Activated CD8-positive, alpha-beta memory T cell treated with anti-CD3 and anti-CD28 coated beads, Interleukin-2, amount 10 ng/mL, durations not matched to agents 7 days and 5 days (primary cell): ENCODE results near the gene UBE2I. TPM values are rescaled to one million over a fixed set of nuclear protein-coding genes. Genes with fewer than 3 reads are reported as not detected.
A peak's percentile ranks its signal among the peaks of the same experiment; 100 is the strongest.

Source experiments
- ATAC-seq: fragments of 150-1000 bp; cut with Tn5 transposase; one replicate; pipeline ENCODE4 v1.10.0; 2021; ENCODE audit warnings: moderate library complexity
- CTCF ChIA-PET: fragments of 350-600 bp; sonication (Branson Sonifier 250); formaldehyde crosslinking; loops from one replicate; lab custom pipeline; 2021; ENCODE audit warnings: antibody characterized with exemption; lab: Charles Lee
- DNase-seq: peaks from one replicate; pipeline ENCODE4 v3.0.0-alpha.2; 2020
- H3K27ac Mint-ChIP-seq: one replicate; pipeline ENCODE4 v1.8.0; 2021; ENCODE audit warnings: mild to moderate bottlenecking, mixed read lengths
- H3K27me3 Mint-ChIP-seq: one replicate; pipeline ENCODE4 v1.8.0; 2021; ENCODE audit warnings: mixed read lengths
- H3K36me3 Mint-ChIP-seq: one replicate; pipeline ENCODE4 v1.8.0; 2021; ENCODE audit warnings: mild to moderate bottlenecking, mixed read lengths
- H3K4me1 Mint-ChIP-seq: one replicate; pipeline ENCODE4 v1.8.0; 2021; ENCODE audit warnings: mixed read lengths
- H3K4me3 Mint-ChIP-seq: one replicate; pipeline ENCODE4 v1.8.0; 2021; ENCODE audit warnings: mild to moderate bottlenecking, moderate library complexity, mixed read lengths
- H3K9me3 Mint-ChIP-seq: one replicate; pipeline ENCODE4 v1.8.0; 2022; ENCODE audit warnings: low read depth, mixed read lengths
- total RNA-seq, 2 experiments: library from RNA; stranded (reverse); gene quantifications; one replicate each; pipeline ENCODE4 v1.2.3, GENCODE V29; 2021

Gene UBE2I
- total RNA-seq, 2 experiments from 2014 or later = 224 to 253 TPM

- CTCF ChIA-PET = interaction anchor here (1.2 kb wide), 1 partner anchor 28 kb away, joined by 3 read pairs; no protein-coding TSS in a partner anchor
- no peak for ATAC-seq
- Mint-ChIP-seq H3K27me3 (peaks cover 35% of the 10 kb centered on the region), H3K27ac (no peak overlapping the region), H3K9me3 (no peaks in the 10 kb centered on the region), H3K36me3 (no peaks in the 10 kb centered on the region), H3K4me3 (no peak overlapping the region), H3K4me1 (peaks cover 14% of the 10 kb centered on the region)
- DNase-seq = no peak
These were observed 26.0 kb downstream of the UBE2I start for GRCh38 chr16:1335211-1335971.

- Mint-ChIP-seq H3K36me3 (no peaks in the 10 kb centered on the region), H3K27ac (no peak overlapping the region)
These were observed 26.6 kb downstream of the UBE2I start for GRCh38 chr16:1335996-1336395.

GRCh38 chr16:1336619-1337018 lies 27.2 kb downstream of the UBE2I start:
- ATAC-seq (no peak), DNase-seq (no peak)
- Mint-ChIP-seq H3K9me3 (no peaks in the 10 kb centered on the region), H3K4me3 (no peak overlapping the region), H3K27ac (no peak overlapping the region), H3K36me3 (no peaks in the 10 kb centered on the region), H3K27me3 (peaks cover 30% of the 10 kb centered on the region), H3K4me1 (peaks cover 9% of the 10 kb centered on the region)
- CTCF ChIA-PET = interaction anchor here (1.0 to 1.1 kb wide), 2 partner anchors 13 to 27 kb away, joined by 4 read pairs; no protein-coding TSS in a partner anchor

More at GRCh38 chr16:1335996-1336395, 26.6 kb downstream of the UBE2I start:
- Mint-ChIP-seq H3K9me3 (no peaks in the 10 kb centered on the region), H3K4me1 (peaks cover 14% of the 10 kb centered on the region), H3K4me3 (no peak overlapping the region), H3K27me3 (peaks cover 35% of the 10 kb centered on the region)
- CTCF ChIA-PET = interaction anchor here (1.0 to 1.1 kb wide), 2 partner anchors 14 to 28 kb away, joined by 4 read pairs; no protein-coding TSS in a partner anchor
- no peak for ATAC-seq
- no peak for DNase-seq

GRCh38 chr16:1337486-1337885 lies 28.1 kb downstream of the UBE2I start:
- H3K27me3 Mint-ChIP-seq = peaks cover 22% of the 10 kb centered on the region
- no peaks in the 10 kb centered on the region for H3K36me3 Mint-ChIP-seq
- ATAC-seq = no peak
- no peak overlapping the region for H3K4me3 Mint-ChIP-seq
- H3K4me1 Mint-ChIP-seq = peaks cover 11% of the 10 kb centered on the region
- H3K27ac Mint-ChIP-seq = no peak overlapping the region
- DNase-seq = no peak
- CTCF ChIA-PET = interaction anchor here (1.2 kb wide), 1 partner anchor 38 kb away, joined by 3 read pairs; no protein-coding TSS in a partner anchor
- H3K9me3 Mint-ChIP-seq = no peaks in the 10 kb centered on the region

GRCh38 chr16:1338119-1338730 lies 28.8 kb downstream of the UBE2I start:
- Mint-ChIP-seq H3K36me3 (no peaks in the 10 kb centered on the region), H3K9me3 (no peaks in the 10 kb centered on the region), H3K27me3 (peaks cover 19% of the 10 kb centered on the region), H3K4me3 (no peak overlapping the region), H3K4me1 (peaks cover 15% of the 10 kb centered on the region), H3K27ac (no peak overlapping the region)
- ATAC-seq (no peak), DNase-seq (no peak)
- CTCF ChIA-PET = interaction anchor here (1.2 kb wide), 1 partner anchor 39 kb away, joined by 3 read pairs; no protein-coding TSS in a partner anchor

GRCh38 chr16:1338855-1339675 lies 29.6 kb downstream of the UBE2I start:
- peaks cover 19% of the 10 kb centered on the region for H3K27me3 Mint-ChIP-seq
- H3K9me3 Mint-ChIP-seq = no peaks in the 10 kb centered on the region
- no peak for ATAC-seq
- CTCF ChIA-PET = no interaction called here
- no peak for DNase-seq
- no peaks in the 10 kb centered on the region for H3K36me3 Mint-ChIP-seq
- H3K4me1 Mint-ChIP-seq = peaks cover 19% of the 10 kb centered on the region
- H3K27ac Mint-ChIP-seq = no peak overlapping the region
- no peak overlapping the region for H3K4me3 Mint-ChIP-seq

- CTCF ChIA-PET = interaction anchor here (1.0 kb wide), 1 partner anchor 8 kb away, joined by 3 read pairs; no protein-coding TSS in a partner anchor
- no peaks in the 10 kb centered on the region for H3K36me3 Mint-ChIP-seq
- ATAC-seq (no peak), DNase-seq (no peak)
- H3K4me3 Mint-ChIP-seq = no peak overlapping the region
- no peaks in the 10 kb centered on the region for H3K9me3 Mint-ChIP-seq
- peaks cover 3% of the 10 kb centered on the region for H3K27me3 Mint-ChIP-seq
- H3K27ac Mint-ChIP-seq = no peak overlapping the region
- H3K4me1 Mint-ChIP-seq = peaks cover 19% of the 10 kb centered on the region
These were observed 31.5 kb downstream of the UBE2I start for GRCh38 chr16:1340730-1341494.

- CTCF ChIA-PET = interaction anchor here (0.8 to 2.0 kb wide), 5 partner anchors 9 to 121 kb away, joined by 3 to 5 read pairs (median 4); no protein-coding TSS in a partner anchor
- H3K4me3 Mint-ChIP-seq = peak overlapping the region; percentile 64
- no peak for ATAC-seq
- no peaks in the 10 kb centered on the region for H3K9me3 Mint-ChIP-seq
- H3K4me1 Mint-ChIP-seq = peaks cover 19% of the 10 kb centered on the region
- no peaks in the 10 kb centered on the region for H3K27me3 Mint-ChIP-seq
- no peaks in the 10 kb centered on the region for H3K36me3 Mint-ChIP-seq
- no peak for DNase-seq
- H3K27ac Mint-ChIP-seq = no peak overlapping the region
These were observed 32.3 kb downstream of the UBE2I start for GRCh38 chr16:1341495-1342420.

- Mint-ChIP-seq H3K27me3 (no peaks in the 10 kb centered on the region), H3K9me3 (no peaks in the 10 kb centered on the region), H3K36me3 (no peaks in the 10 kb centered on the region), H3K4me1 (peaks cover 19% of the 10 kb centered on the region), H3K27ac (peak overlapping the region; percentile 54), H3K4me3 (peak overlapping the region; percentile 64)
- ATAC-seq (peak; percentile 96), DNase-seq (peak; percentile 98)
- CTCF ChIA-PET = interaction anchor here (0.7 to 2.0 kb wide), 6 partner anchors 10 to 586 kb away, joined by 3 to 5 read pairs (median 4); no protein-coding TSS in a partner anchor
These were observed 33.3 kb downstream of the UBE2I start for GRCh38 chr16:1342526-1343427.

GRCh38 chr16:1343428-1344242 lies 34.2 kb downstream of the UBE2I start:
- CTCF ChIA-PET = interaction anchor here (0.7 to 2.0 kb wide), 6 partner anchors 11 to 585 kb away, joined by 3 to 5 read pairs (median 3); no protein-coding TSS in a partner anchor

More at GRCh38 chr16:1343428-1344242, 34.2 kb downstream of the UBE2I start:
- no peaks in the 10 kb centered on the region for H3K36me3 Mint-ChIP-seq
- no peaks in the 10 kb centered on the region for H3K27me3 Mint-ChIP-seq
- H3K27ac Mint-ChIP-seq = no peak overlapping the region
- H3K9me3 Mint-ChIP-seq = no peaks in the 10 kb centered on the region
- H3K4me3 Mint-ChIP-seq = peak overlapping the region; percentile 64
- no peak for DNase-seq
- no peak for ATAC-seq
- peaks cover 19% of the 10 kb centered on the region for H3K4me1 Mint-ChIP-seq
